Gastrocnemius medialis (tissue), 4 donors: ENCODE measurements around the gene ANKRD2. TPM values are rescaled to one million over a fixed set of nuclear protein-coding genes. Genes with fewer than 3 reads are reported as not detected.

Experiments used
- ATAC-seq, 2 donors: fragments of 150-250 bp; one replicate each; pipeline ENCODE4 v1.9.1; 2016
- DNase-seq, 2 donors: peaks; one replicate each; pipeline ENCODE4 v3.0.0-alpha.2; 2019
- H3K27ac ChIP-seq, 4 donors: fragments of 200-600 bp; sonication (generic); 1 replicate in 1 of 4; 2 replicates in 3 of 4; pipeline ENCODE4 v1.5.1; 2016 to 2018; ENCODE audit warnings: mild to moderate bottlenecking in 2 of 4, moderate library complexity in 1 of 4
- H3K27me3 ChIP-seq, 3 donors: fragments of 200-600 bp; sonication (generic) in 2 of 3; 1 replicate in 1 of 3; 2 replicates in 2 of 3; pipeline versions ENCODE4 v1.5.1 to v1.6.0; 2016 to 2019; ENCODE audit warnings: mild to moderate bottlenecking in 1 of 3, moderate library complexity in 1 of 3
- H3K36me3 ChIP-seq, 2 donors: fragments of 200-600 bp; sonication (generic) in 1 of 2; one replicate each; pipeline ENCODE4 v1.5.1; 2017 to 2018
- H3K4me1 ChIP-seq, 2 donors: fragments of 200-600 bp; sonication (generic) in 1 of 2; one replicate each; pipeline ENCODE4 v1.5.1; 2016 to 2017; ENCODE audit warnings: mild to moderate bottlenecking in 2 of 2
- H3K4me3 ChIP-seq, 4 donors: fragments of 200-600 bp; sonication (generic) in 3 of 4; 1 replicate in 1 of 4; 2 replicates in 3 of 4; pipeline ENCODE4 v1.5.1; 2016 to 2019; ENCODE audit warnings: mild to moderate bottlenecking in 2 of 4
- H3K9me3 ChIP-seq, 3 donors: fragments of 200-600 bp; sonication (generic) in 2 of 3; 1 replicate in 1 of 3; 2 replicates in 2 of 3; pipeline ENCODE4 v1.5.1; 2016 to 2019
- CTCF ChIP-seq, 5 experiments: fragments of 450-650 bp in 3 of 5; fragments of 200-600 bp in 2 of 5; sonication (generic) in 2 of 5; IDR thresholded peaks in 4 of 5; conservative IDR thresholded peaks in 1 of 5; 1 replicate in 4 of 5; 2 replicates in 1 of 5; pipeline ENCODE4 v1.5.1; 2016 to 2019; ENCODE audit warnings: antibody characterized with exemption in 5 of 5, mild to moderate bottlenecking in 3 of 5, moderate library complexity in 3 of 5
- POLR2A ChIP-seq, 2 donors: fragments of 450-650 bp; IDR thresholded peaks; one replicate each; pipeline ENCODE4 v1.6.1; 2017; ENCODE audit warnings: antibody characterized with exemption in 2 of 2, mild to moderate bottlenecking in 2 of 2, moderate library complexity in 2 of 2
- in situ Hi-C, 4 donors: fragments of 200-750 bp; cut with MboI; loops; one replicate each; pipeline versions ENCODE4 v1.15.0 to v1.8.0; 2017; ENCODE audit warnings: low sequenced_read_pairs in 4 of 4
- intact Hi-C: fragments of 100-400 bp; cut with DNase I; formaldehyde crosslinking; loops from one replicate; pipeline ENCODE4 v1.15.1; 2023; ENCODE audit warnings: low total_unique reads
- total RNA-seq, 4 donors: library from RNA; depleted of rRNA; stranded (reverse); fragments of >200 nt; gene quantifications; one replicate each; pipeline versions ENCODE4 v1.1.0 to v1.2.3, GENCODE V29; 2016

Gene ANKRD2
- total RNA-seq, 4 donors from 2014 or later: 105 to 1,024 (median 853) TPM

GRCh38 chr10:97608991-97609561 is 36.5 kb downstream of the ANKRD2 start:
- intact Hi-C loops: no loop called here
- Histone ChIP-seq H3K36me3 (no peaks in the 10 kb centered on the region), H3K9me3 (no peaks in the 10 kb centered on the region), H3K27me3 (no peaks in the 10 kb centered on the region), H3K4me1 (peaks cover 21 to 24% of the 10 kb centered on the region in 2 donors), H3K27ac (peak overlapping the region; percentile 67 to 78 (median 75)), H3K4me3 (no peak overlapping the region)
- ATAC-seq: peak; percentile 54 to 82
- in situ Hi-C loops: no loop called here
- DNase-seq: peak; percentile 48 to 76
- TF ChIP-seq CTCF (IDR thresholded peaks at IDR 0.05 in 4 of 5, conservative IDR thresholded peaks at IDR 0.05 in 1 of 5) (no peak), POLR2A (IDR thresholded peaks at IDR 0.05) (no peak)

- intact Hi-C loops (no loop called here), in situ Hi-C loops (loop anchor here in 3 of 4 donors (5.0 to 10.0 kb wide), 2 partner anchors 39 to 147 kb away; partner anchors contain the start of gene ANKRD2 (in 3 of the 3))
- TF ChIP-seq POLR2A (IDR thresholded peaks at IDR 0.05) (no peak), CTCF (IDR thresholded peaks at IDR 0.05 in 4 of 5, conservative IDR thresholded peaks at IDR 0.05 in 1 of 5) (no peak)
- ATAC-seq (no peak), DNase-seq (no peak)
- Histone ChIP-seq H3K27ac (peak overlapping the region in 2 of 4 donors; percentile 75 to 78), H3K4me3 (no peak overlapping the region), H3K4me1 (peaks cover 21 to 24% of the 10 kb centered on the region in 2 donors), H3K27me3 (no peaks in the 10 kb centered on the region), H3K9me3 (no peaks in the 10 kb centered on the region), H3K36me3 (no peaks in the 10 kb centered on the region)
Measured at GRCh38 chr10:97611473-97611872, 38.9 kb downstream of the ANKRD2 start.

- Histone ChIP-seq H3K9me3 (no peaks in the 10 kb centered on the region), H3K36me3 (no peaks in the 10 kb centered on the region), H3K27ac (peak overlapping the region in 3 of 4 donors; percentile 33 to 51 (median 41)), H3K27me3 (no peaks in the 10 kb centered on the region), H3K4me3 (no peak overlapping the region), H3K4me1 (peaks cover 21 to 24% of the 10 kb centered on the region in 2 donors)
- DNase-seq: peak in 1 of 2 donors; percentile 55
- TF ChIP-seq CTCF (IDR thresholded peaks at IDR 0.05 in 4 of 5, conservative IDR thresholded peaks at IDR 0.05 in 1 of 5) (peak; percentile 59 to 73 (median 66)), POLR2A (IDR thresholded peaks at IDR 0.05) (no peak)
- ATAC-seq: peak; percentile 91 to 95
- intact Hi-C loops (loop anchor here (1.0 kb wide), 2 partner anchors 40 to 149 kb away; partner anchors contain the start of gene ANKRD2), in situ Hi-C loops (loop anchor here in 3 of 4 donors (5.0 to 10.0 kb wide), 2 partner anchors 40 to 148 kb away; partner anchors contain the start of gene ANKRD2 (in 3 of the 3))
Measured at GRCh38 chr10:97612386-97612785, 39.8 kb downstream of the ANKRD2 start.

DNA sequence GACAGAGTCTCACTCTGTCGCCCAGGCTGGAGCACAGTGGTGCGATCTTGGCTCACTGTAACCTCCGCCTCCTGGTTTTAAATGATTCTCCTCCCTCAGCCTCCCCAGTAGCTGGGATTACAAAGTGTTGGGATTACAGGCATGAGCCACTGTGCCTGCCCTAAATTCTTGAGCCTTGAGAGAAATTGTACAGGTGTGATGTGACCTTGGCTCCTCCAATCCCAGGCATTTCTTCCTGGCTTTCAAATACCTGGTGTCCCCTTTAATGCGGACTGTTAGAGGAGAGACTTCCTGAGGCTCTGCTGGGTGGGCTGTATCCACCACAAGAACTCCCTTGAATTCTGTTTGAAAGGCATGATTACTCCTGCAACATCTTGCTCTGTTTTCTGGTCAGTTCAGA is 45.7 kb downstream of the ANKRD2 start:
- H3K4me3 ChIP-seq: no peak overlapping the region
- H3K36me3 ChIP-seq: no peaks in the 10 kb centered on the region
- intact Hi-C loops: no loop called here
- H3K4me1 ChIP-seq: no peaks in the 10 kb centered on the region
- no peaks in the 10 kb centered on the region for H3K9me3 ChIP-seq
- H3K27ac ChIP-seq: no peak overlapping the region
- DNase-seq (no peak), ATAC-seq (no peak)
- in situ Hi-C loops: loop anchor here in 3 of 4 donors (5.0 to 10.0 kb wide), 2 partner anchors 46 to 153 kb away; partner anchors contain the start of gene ANKRD2 (in 1 of the 3)
- no peak for TF ChIP-seq POLR2A (IDR thresholded peaks at IDR 0.05)
- no peak for TF ChIP-seq CTCF (IDR thresholded peaks at IDR 0.05 in 4 of 5, conservative IDR thresholded peaks at IDR 0.05 in 1 of 5)
- H3K27me3 ChIP-seq: no peaks in the 10 kb centered on the region
